ENCODE measurements around the gene PTPN18. TPM values are rescaled to one million over a fixed set of nuclear protein-coding genes. Genes with fewer than 3 reads are reported as not detected.

PTPN18 gene
- total RNA-seq, 4 donors from 2014 or later, result 43.1 to 104 (median 57.0) TPM

DNA sequence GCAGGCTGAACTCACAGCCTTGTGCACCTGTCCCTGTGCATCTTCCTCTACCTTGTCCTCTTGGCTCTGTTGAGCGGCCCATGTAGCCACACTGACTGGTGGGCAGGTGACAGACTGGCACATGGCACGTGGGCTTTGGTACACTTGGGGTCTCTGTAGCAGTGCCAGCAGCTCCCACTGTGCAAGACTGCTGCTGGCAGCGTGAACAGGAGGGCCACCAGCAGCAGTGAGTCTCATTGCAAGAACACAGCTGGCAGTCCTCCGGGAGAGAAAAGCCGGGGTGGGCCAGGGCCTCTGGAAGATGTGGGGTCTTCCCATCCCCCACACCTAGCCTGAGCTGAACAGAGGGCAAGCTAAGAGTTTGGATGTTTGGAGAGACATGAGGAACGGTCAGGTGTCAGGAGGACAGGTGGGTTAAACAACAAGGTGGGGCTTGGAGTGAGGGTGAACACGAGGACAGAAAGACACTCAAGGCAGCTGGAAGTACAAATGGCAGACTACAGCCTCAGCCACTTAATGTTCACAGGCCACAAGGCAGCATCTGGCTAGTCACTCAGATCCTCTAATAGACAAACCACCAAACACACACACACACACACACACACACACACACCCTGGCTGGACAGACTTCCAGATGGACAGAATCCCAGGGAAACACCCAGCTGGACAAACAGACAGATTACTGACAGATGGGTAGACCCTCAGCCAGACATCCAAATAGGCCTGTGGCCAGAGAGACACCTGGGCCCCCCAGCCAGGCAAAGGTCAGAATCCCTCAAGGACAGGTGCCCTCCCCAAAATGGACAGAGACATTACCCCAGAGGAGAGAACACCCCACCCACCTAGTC, 2.3 kb upstream of the PTPN18 start:
- TF ChIP-seq, protein P1, sequence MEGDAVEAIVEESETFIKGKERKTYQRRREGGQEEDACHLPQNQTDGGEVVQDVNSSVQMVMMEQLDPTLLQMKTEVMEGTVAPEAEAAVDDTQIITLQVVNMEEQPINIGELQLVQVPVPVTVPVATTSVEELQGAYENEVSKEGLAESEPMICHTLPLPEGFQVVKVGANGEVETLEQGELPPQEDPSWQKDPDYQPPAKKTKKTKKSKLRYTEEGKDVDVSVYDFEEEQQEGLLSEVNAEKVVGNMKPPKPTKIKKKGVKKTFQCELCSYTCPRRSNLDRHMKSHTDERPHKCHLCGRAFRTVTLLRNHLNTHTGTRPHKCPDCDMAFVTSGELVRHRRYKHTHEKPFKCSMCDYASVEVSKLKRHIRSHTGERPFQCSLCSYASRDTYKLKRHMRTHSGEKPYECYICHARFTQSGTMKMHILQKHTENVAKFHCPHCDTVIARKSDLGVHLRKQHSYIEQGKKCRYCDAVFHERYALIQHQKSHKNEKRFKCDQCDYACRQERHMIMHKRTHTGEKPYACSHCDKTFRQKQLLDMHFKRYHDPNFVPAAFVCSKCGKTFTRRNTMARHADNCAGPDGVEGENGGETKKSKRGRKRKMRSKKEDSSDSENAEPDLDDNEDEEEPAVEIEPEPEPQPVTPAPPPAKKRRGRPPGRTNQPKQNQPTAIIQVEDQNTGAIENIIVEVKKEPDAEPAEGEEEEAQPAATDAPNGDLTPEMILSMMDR (IDR thresholded peaks at IDR 0.05), result no peak
- DNase-seq (ENCODE audit: low spot score) (no peak), ATAC-seq (ENCODE audit: low FRiP score) (no peak)

DNA sequence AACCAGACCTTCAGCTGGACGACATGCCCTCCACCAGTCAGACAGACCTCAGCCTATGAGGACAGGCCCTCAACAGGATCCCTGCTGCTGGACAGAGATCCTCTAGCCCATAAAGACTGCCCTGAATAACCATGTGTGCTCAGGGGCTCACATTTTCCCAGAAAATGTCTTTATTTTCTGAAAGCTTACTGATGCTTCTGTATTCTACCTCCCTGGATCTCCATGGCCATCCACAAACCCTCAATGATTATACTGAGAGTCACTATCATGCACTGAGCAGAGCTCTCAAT, 1.8 kb upstream of the PTPN18 start:
- ATAC-seq (ENCODE audit: low FRiP score), result no peak
- DNase-seq (ENCODE audit: low spot score), result no peak
- TF ChIP-seq, protein P1 (IDR thresholded peaks at IDR 0.05), result no peak

DNA sequence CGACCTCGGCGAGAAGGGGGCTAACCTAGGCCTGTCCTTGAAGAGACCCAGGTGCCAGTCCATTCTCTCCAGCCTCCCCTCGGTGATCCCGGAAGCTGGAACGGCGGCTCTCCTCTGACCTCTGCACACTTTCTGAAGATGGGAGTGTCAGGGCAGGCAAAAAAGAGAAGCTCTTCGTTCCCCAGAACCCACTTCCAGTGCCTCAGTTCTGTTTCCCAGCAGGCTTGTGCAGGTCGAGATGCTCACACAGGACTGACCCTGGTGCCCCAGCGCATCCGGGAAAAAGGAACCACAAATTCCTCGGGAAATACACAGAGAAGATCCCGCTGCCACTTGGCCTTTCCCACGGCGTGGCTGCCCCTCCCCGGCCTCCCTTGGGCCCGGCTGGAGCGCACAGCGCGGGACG, 681 bp upstream of the PTPN18 start:
- peak; percentile 2 for ATAC-seq (ENCODE audit: low FRiP score)
- no peak for DNase-seq (ENCODE audit: low spot score)
- TF ChIP-seq, protein P1 (IDR thresholded peaks at IDR 0.05), result no peak

DNA sequence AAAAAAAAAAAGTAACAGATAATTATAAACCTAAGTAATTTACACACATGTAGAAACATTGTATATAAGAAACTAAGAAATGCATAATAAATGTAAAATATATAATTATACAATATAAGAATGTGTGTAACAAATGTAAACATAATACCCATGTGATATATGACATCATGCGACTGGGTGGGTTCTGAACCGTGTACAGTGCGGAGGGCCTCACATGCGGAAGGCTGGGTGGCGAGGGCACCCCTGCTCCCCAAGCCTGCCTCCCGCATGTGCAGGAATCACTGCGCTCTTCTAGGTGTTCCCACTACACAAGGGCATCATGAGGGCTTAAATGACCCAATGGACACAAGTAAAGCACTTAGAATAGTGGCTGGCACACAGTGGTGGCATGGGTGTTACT, 2.0 kb downstream of the PTPN18 start:
- DNase-seq (ENCODE audit: low spot score) (no peak), ATAC-seq (ENCODE audit: low FRiP score) (no peak)

DNA sequence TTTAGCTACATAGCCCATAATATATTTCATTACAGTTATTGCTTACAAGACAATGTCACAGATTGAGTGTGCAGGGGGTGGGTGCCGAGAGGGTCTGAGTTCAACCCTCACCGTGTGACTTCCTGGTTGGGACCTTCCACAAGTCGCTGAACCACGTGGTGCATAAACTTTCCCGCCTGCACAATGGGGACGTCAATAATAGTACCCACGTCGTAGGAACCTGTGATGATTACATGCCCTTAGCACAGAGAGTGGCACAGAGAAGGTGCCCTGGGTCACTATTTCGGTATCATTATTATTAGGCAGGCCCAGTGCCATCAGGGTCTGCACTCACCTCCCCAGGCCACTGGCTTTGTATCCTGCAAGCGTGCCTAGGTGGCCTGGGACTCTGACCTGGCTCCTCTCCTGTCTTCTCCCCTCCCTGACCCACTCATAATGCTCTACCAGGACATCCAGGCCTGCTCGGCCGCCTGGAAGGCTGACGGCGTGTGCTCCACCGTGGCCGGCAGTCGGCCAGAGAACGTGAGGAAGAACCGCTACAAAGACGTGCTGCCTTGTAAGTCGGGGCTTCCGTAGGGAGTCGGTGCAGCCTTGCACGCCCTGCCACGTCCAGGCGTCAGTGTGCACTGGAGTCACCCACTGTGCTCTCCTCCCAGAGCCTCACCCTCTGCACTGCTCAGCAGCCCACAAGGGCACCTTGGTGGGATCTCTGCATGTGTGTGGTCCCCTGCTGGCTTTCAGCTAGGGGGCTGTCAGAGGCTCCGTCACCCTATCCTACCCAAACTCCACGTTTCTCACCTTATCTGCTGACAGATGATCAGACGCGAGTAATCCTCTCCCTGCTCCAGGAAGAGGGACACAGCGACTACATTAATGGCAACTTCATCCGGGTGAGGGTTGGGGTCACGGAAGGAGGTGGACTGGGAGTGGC, 2.8 kb downstream of the PTPN18 start:
- no peak for DNase-seq (ENCODE audit: low spot score)
- TF ChIP-seq, protein P1 (IDR thresholded peaks at IDR 0.05), result no peak
- ATAC-seq (ENCODE audit: low FRiP score), result no peak

More for the DNA sequence above, 2.0 kb downstream of the PTPN18 start:
- TF ChIP-seq, protein P1 (IDR thresholded peaks at IDR 0.05), result no peak

DNA sequence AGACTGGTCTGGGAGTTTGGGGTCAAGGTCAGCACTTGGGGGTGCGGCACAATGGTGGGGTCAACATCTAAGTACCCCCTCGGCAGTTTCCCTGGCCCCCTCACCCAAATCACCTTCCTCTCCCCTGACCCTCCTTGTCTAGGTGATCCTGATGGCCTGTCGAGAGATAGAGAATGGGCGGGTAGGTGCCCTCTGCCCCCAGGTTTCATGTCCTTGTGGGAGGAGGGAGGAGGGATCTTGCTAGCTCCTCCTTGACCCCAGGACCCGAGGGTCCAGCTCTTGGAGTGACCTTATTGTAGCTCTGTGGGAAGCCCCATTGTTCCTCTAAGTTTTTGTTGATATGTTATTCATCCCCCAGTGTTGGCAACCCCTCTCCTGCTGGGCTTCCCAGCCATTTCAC, 3.6 kb downstream of the PTPN18 start:
- DNase-seq (ENCODE audit: low spot score), result no peak
- ATAC-seq (ENCODE audit: low FRiP score), result no peak
- TF ChIP-seq, protein P1 (IDR thresholded peaks at IDR 0.05), result no peak

All from omental fat pad (tissue), 4 donors.